Measurements from ENCODE around the gene CYP2F1.

Gene CYP2F1

GRCh38 chr19:41166944-41167804 lies 52.9 kb downstream of the CYP2F1 start:
- no peak for ATAC-seq
- TF ChIP-seq RARB (CRISPR knock-in tag; IDR thresholded peaks at IDR 0.05), result no peak
- no peak for TF ChIP-seq ZFP30 (CRISPR knock-in tag; IDR thresholded peaks at IDR 0.05)
- TF ChIP-seq ZNF8 (CRISPR knock-in tag; IDR thresholded peaks at IDR 0.05), result no peak
- no peak for TF ChIP-seq ZFP3 (CRISPR knock-in tag; IDR thresholded peaks at IDR 0.05)
- no peak for TF ChIP-seq TCF4 (CRISPR knock-in tag; IDR thresholded peaks at IDR 0.05; ENCODE audit: borderline replicate concordance)

- no peak for ATAC-seq
- TF ChIP-seq BACH2 (CRISPR knock-in tag; IDR thresholded peaks at IDR 0.05; ENCODE audit: borderline replicate concordance), result no peak
- TF ChIP-seq ISL1 (CRISPR knock-in tag; IDR thresholded peaks at IDR 0.05), result no peak
- no peak for TF ChIP-seq OSR1 (CRISPR knock-in tag; IDR thresholded peaks at IDR 0.05)
- no peak for TF ChIP-seq ZNF70 (CRISPR knock-in tag; IDR thresholded peaks at IDR 0.05)
Observed at GRCh38 chr19:41172297-41173164, 58.3 kb downstream of the CYP2F1 start.

DNA sequence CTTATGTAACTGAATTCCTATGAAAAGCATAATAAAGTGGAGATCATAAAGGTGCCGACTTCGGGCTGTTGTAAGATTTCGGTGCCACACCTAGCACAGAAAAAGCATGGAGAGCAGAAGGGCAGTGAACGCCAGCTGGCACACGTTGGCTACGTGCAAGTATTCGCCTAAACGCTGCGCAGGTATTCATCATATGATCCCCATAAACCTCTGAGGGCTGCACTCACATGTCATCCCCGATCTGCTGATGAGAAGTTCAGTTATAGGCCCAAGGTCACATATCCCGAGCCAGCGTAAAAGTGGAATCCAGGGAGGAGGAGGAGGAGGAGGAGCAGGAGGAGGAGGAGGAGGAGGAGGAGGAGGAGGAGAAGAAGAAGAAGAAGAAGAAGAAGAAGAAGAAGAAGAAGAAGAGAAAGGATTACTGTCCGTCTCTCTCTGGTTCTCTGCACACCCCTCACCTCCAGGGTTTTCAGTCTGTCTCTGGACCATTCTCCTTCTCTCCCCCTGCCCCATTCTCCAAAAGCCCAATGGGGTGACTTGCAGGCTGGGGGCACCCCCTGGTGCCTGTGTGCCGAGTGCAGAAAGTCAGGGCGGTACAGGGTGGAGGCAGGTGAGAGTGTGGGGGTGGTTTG lies 60.2 kb downstream of the CYP2F1 start:
- no peak for ATAC-seq
- TF ChIP-seq TSHZ2 (CRISPR knock-in tag; IDR thresholded peaks at IDR 0.05) (no peak), GLIS3 (CRISPR knock-in tag; IDR thresholded peaks at IDR 0.05) (no peak)

GRCh38 chr19:41175801-41176777 lies 61.9 kb downstream of the CYP2F1 start:
- ATAC-seq, result peak; percentile 83
- TF ChIP-seq, protein P1, sequence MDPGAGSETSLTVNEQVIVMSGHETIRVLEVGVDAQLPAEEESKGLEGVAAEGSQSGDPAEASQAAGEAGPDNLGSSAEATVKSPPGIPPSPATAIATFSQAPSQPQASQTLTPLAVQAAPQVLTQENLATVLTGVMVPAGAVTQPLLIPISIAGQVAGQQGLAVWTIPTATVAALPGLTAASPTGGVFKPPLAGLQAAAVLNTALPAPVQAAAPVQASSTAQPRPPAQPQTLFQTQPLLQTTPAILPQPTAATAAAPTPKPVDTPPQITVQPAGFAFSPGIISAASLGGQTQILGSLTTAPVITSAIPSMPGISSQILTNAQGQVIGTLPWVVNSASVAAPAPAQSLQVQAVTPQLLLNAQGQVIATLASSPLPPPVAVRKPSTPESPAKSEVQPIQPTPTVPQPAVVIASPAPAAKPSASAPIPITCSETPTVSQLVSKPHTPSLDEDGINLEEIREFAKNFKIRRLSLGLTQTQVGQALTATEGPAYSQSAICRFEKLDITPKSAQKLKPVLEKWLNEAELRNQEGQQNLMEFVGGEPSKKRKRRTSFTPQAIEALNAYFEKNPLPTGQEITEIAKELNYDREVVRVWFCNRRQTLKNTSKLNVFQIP (CRISPR knock-in tag; IDR thresholded peaks at IDR 0.05; ENCODE audit: borderline replicate concordance, low read depth), result no peak
- TF ChIP-seq RARB (CRISPR knock-in tag; IDR thresholded peaks at IDR 0.05) (no peak), ESRRG (CRISPR knock-in tag; IDR thresholded peaks at IDR 0.05) (no peak), TSHZ2 (CRISPR knock-in tag; IDR thresholded peaks at IDR 0.05) (no peak), CSRNP3 (CRISPR knock-in tag; IDR thresholded peaks at IDR 0.05) (no peak), GLIS3 (CRISPR knock-in tag; IDR thresholded peaks at IDR 0.05) (no peak), ZNF565 (CRISPR knock-in tag; conservative IDR thresholded peaks at IDR 0.05; ENCODE audit: low read depth) (no peak), PPARA (CRISPR knock-in tag; IDR thresholded peaks at IDR 0.05; ENCODE audit: borderline replicate concordance) (no peak), OSR1 (CRISPR knock-in tag; IDR thresholded peaks at IDR 0.05) (no peak), BACH2 (CRISPR knock-in tag; IDR thresholded peaks at IDR 0.05; ENCODE audit: borderline replicate concordance) (no peak), ARNTL (CRISPR knock-in tag; IDR thresholded peaks at IDR 0.05; ENCODE audit: borderline replicate concordance, low read depth) (no peak), SNAI2 (CRISPR knock-in tag; IDR thresholded peaks at IDR 0.05) (no peak), ZNF8 (CRISPR knock-in tag; IDR thresholded peaks at IDR 0.05) (no peak)

All from SK-N-SH treated with all-trans-retinoic acid at 6 μM for 48 hours (cell line).